MM.1S (cell line): ENCODE results near the gene MROH7.

Experiments
- DNase-seq: peaks from one replicate; pipeline ENCODE4 v3.0.0-alpha.2; 2015
- H2AFZ ChIP-seq: fragments of 300-600 bp; sonication (generic); 2 replicates; pipeline ENCODE4 v1.6.0; 2016; ENCODE audit warnings: antibody characterized with exemption, low read length
- H3F3A ChIP-seq: fragments of 300-600 bp; sonication (generic); 2 replicates; pipeline ENCODE4 v1.6.1; 2016; ENCODE audit warnings: mild to moderate bottlenecking, antibody characterized with exemption, low read length, moderate library complexity, mixed read lengths; ENCODE audit not compliant: insufficient read depth
- H3K27ac ChIP-seq: fragments of 300-600 bp; sonication (generic); 2 replicates; pipeline ENCODE4 v1.5.1; 2016; ENCODE audit warnings: mild to moderate bottlenecking, low read length
- H3K27me3 ChIP-seq: fragments of 300-600 bp; sonication (generic); replicated peaks from 2 replicates; pipeline ENCODE4 v1.6.0; 2016; ENCODE audit warnings: low read length; ENCODE audit not compliant: insufficient read depth
- H3K36me3 ChIP-seq: fragments of 300-600 bp; sonication (generic); replicated peaks from 2 replicates; pipeline ENCODE4 v1.6.1; 2016; ENCODE audit warnings: mild to moderate bottlenecking, low read length, mixed read lengths; ENCODE audit not compliant: insufficient read depth
- H3K4me1 ChIP-seq: fragments of 300-600 bp; sonication (generic); 2 replicates; pipeline ENCODE4 v1.6.1; 2016; ENCODE audit warnings: low read length, mixed read lengths
- H3K4me2 ChIP-seq: fragments of 300-600 bp; sonication (generic); 2 replicates; pipeline ENCODE4 v1.6.0; 2016; ENCODE audit warnings: low read depth, low read length
- H3K4me3 ChIP-seq: fragments of 300-600 bp; sonication (generic); 2 replicates; pipeline ENCODE4 v1.5.1; 2016; ENCODE audit warnings: low read length, mixed read lengths
- H3K79me2 ChIP-seq: fragments of 300-600 bp; sonication (generic); 2 replicates; pipeline ENCODE4 v1.6.1; 2016; ENCODE audit warnings: mixed run types, low read length, mixed read lengths
- H3K9ac ChIP-seq: fragments of 300-600 bp; sonication (generic); 2 replicates; pipeline ENCODE4 v1.6.1; 2016; ENCODE audit warnings: low read length, mixed read lengths
- H3K9me2 ChIP-seq: fragments of 300-600 bp; sonication (generic); replicated peaks from 2 replicates; pipeline ENCODE4 v1.6.1; 2016; ENCODE audit warnings: mild to moderate bottlenecking, low read length, mixed read lengths; ENCODE audit not compliant: insufficient read depth
- H3K9me3 ChIP-seq: fragments of 300-600 bp; sonication (generic); replicated peaks from 2 replicates; pipeline ENCODE4 v1.6.1; 2016; ENCODE audit warnings: mild to moderate bottlenecking, low read length, mixed read lengths; ENCODE audit not compliant: insufficient read depth
- H4K20me1 ChIP-seq: fragments of 300-600 bp; sonication (generic); 2 replicates; pipeline ENCODE4 v1.6.1; 2016; ENCODE audit warnings: mild to moderate bottlenecking, low read length, moderate library complexity, mixed read lengths; ENCODE audit not compliant: insufficient read depth
- CTCF ChIP-seq: fragments of 300-600 bp; sonication (generic); IDR thresholded peaks from 2 replicates; pipeline ENCODE4 v1.5.1; 2016; ENCODE audit warnings: antibody characterized with exemption, low read length, mixed read lengths
- EZH2 ChIP-seq: fragments of 300-600 bp; sonication (generic); optimal IDR thresholded peaks from 2 replicates; pipeline ENCODE3; 2017; ENCODE audit warnings: low read depth, mild to moderate bottlenecking, antibody characterized with exemption, low read length, mixed read lengths
- EZH2phosphoT487 ChIP-seq: fragments of 300-600 bp; sonication (generic); IDR thresholded peaks from 2 replicates; pipeline ENCODE4 v1.6.1; 2018; ENCODE audit warnings: antibody characterized with exemption, low read length

The MROH7 gene

DNA sequence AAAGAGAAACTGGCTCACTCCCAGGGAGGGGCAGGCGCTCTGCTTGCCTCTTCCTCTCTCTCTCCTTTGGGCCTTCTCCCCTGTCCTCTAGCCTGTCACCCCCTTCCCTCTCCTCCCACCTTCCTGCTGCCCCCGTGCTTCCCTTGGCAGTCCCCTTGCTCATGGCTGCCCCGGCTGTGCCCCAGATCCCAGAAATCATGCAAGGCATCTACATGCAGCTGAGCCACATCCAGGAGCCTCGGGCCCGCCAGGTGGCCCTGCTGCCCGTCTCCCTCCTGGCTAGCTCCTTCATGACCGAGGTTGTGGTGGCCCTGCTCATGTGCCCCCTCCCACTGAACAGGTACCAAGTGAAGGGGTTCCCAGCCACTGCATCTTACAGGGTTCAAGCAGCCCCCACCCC lies 38.1 kb downstream of the MROH7 start:
- no peak overlapping the region for H3K4me2 ChIP-seq
- no peaks in the 10 kb centered on the region for H4K20me1 ChIP-seq
- H2AFZ ChIP-seq, result no peak overlapping the region
- H3K27ac ChIP-seq, result no peak overlapping the region
- H3K9me2 ChIP-seq, result no peaks in the 10 kb centered on the region
- no peaks in the 10 kb centered on the region for H3F3A ChIP-seq
- no peak for DNase-seq
- no peaks in the 10 kb centered on the region for H3K9me3 ChIP-seq
- peaks cover 11% of the 10 kb centered on the region; the same call in 1 of the 2 replicates for H3K27me3 ChIP-seq
- H3K79me2 ChIP-seq, result no peaks in the 10 kb centered on the region
- H3K4me1 ChIP-seq, result no peaks in the 10 kb centered on the region
- TF ChIP-seq CTCF (no peak), EZH2 (no peak), EZH2phosphoT487 (no peak)
- no peaks in the 10 kb centered on the region for H3K36me3 ChIP-seq
- H3K4me3 ChIP-seq, result no peak overlapping the region
- no peak overlapping the region for H3K9ac ChIP-seq

- H3K4me1 ChIP-seq, result no peaks in the 10 kb centered on the region
- H3F3A ChIP-seq, result no peaks in the 10 kb centered on the region
- H3K4me3 ChIP-seq, result no peak overlapping the region
- peaks cover 11% of the 10 kb centered on the region; the same call in 1 of the 2 replicates for H3K27me3 ChIP-seq
- no peak overlapping the region for H3K9ac ChIP-seq
- H3K9me2 ChIP-seq, result no peaks in the 10 kb centered on the region
- H3K9me3 ChIP-seq, result no peaks in the 10 kb centered on the region
- DNase-seq, result no peak
- H3K79me2 ChIP-seq, result no peaks in the 10 kb centered on the region
- no peak overlapping the region for H3K27ac ChIP-seq
- TF ChIP-seq EZH2 (no peak), EZH2phosphoT487 (no peak), CTCF (no peak)
- H3K4me2 ChIP-seq, result no peak overlapping the region
- no peak overlapping the region for H2AFZ ChIP-seq
- no peaks in the 10 kb centered on the region for H4K20me1 ChIP-seq
- no peaks in the 10 kb centered on the region for H3K36me3 ChIP-seq
Measured at GRCh38 chr1:54680387-54680786, 38.8 kb downstream of the MROH7 start.

- no peaks in the 10 kb centered on the region for H3K9me3 ChIP-seq
Measured at GRCh38 chr1:54681358-54681757, 39.8 kb downstream of the MROH7 start.

More at GRCh38 chr1:54681358-54681757, 39.8 kb downstream of the MROH7 start:
- no peaks in the 10 kb centered on the region for H3K9me2 ChIP-seq
- H3K4me3 ChIP-seq, result no peak overlapping the region
- DNase-seq, result no peak
- H3K27ac ChIP-seq, result no peak overlapping the region
- no peaks in the 10 kb centered on the region for H3K4me1 ChIP-seq
- TF ChIP-seq CTCF (no peak), EZH2 (no peak), EZH2phosphoT487 (no peak)
- no peaks in the 10 kb centered on the region for H4K20me1 ChIP-seq
- peaks cover 11% of the 10 kb centered on the region; the same call in 1 of the 2 replicates for H3K27me3 ChIP-seq
- no peaks in the 10 kb centered on the region for H3K36me3 ChIP-seq
- H3K4me2 ChIP-seq, result no peak overlapping the region
- H3K9ac ChIP-seq, result no peak overlapping the region
- no peaks in the 10 kb centered on the region for H3F3A ChIP-seq
- no peak overlapping the region for H2AFZ ChIP-seq
- H3K79me2 ChIP-seq, result no peaks in the 10 kb centered on the region
